ENCODE results near the gene ACADL.
"Not testable (repeated sequence)": the region's sequence is repeated elsewhere in the genome, so short reads cannot be mapped to it uniquely, and the experiment has no call there.

The ACADL gene

GRCh38 chr2:210199854-210200253 is 25.4 kb downstream of the ACADL start:
- DNase-seq (ENCODE audit: low spot score): no peak

DNA sequence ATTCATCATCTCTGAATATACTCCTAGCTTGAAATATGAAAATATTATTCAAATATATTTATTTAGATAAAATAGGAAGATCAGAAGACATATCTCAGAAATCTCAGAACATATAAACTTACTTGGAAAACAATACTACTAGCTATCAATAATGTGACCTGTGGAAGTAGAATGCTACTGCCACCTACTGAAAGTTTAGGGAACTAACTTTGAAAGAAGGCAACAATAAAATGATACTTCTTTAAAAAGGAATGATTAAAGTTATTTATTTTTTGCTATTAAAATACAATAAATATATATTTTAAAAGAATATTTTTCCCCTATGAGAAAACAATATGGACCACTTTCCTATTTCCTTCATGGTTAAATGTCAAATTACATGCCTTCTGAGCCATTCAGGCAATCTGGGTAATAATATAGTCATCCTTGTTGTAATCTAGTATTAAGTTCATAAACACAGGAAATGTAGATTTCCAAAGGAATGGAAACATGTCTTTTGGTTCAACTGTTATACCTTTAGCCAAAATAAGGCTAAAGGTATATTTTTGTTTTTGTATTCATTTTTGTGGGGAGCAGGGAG is 26.0 kb downstream of the ACADL start:
- DNase-seq (ENCODE audit: low spot score): peak; percentile 65

GRCh38 chr2:210198326-210198725 is 26.9 kb downstream of the ACADL start:
- no peak for DNase-seq (ENCODE audit: low spot score)

DNA sequence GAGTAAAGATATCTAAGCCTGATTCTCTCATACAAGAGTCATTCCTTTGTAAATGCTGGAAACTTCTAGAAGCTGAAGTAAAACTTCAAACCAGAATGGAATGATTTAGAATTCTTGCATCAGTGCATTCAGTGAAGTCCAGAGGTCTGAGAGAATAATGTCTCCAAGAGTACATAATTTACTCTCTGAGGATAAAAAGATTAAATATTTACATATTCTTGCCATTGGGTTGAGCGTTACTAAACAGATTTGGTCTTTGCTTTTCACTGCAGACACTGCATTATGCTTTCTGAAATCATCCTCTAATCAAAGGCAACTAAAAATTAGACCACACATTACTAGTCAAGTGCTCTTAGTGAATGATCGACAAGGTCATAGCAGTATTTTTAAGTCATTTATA is 27.5 kb downstream of the ACADL start:
- no peak for DNase-seq (ENCODE audit: low spot score)

DNA sequence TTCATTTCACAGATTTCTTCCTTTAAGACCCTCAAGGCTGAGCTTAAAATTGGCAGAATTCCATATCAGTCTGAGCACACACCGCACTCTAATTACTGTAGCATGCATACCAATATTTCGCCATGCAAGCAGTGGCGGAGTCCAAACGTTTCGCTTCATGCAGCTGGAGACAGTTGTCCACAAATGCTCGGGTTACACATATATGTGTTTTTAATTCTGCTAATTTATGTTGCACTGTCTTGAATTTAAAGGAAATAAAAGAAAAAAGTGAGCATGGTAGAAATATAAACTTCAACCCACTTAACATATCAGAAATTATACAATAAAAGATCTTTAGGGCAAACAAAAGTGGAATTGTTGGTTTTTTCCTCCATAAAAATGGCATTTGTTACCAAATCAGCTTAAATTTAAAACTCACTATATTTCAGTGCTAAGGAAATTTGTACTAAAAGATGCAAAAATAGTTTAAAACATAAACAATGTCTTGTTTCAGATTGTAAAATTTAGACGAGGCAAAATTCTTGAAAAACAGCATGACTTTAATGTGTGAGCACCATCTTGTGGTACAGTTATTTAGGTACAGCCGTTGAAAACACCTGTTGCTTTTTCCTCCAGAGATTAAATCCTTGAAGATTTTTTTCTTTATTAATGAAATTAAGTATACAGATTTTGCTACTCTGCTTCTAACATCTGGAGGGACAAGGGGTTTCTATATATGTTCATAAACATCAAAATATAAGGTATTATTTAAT is 30.0 kb downstream of the ACADL start:
- peak; percentile 73 for DNase-seq (ENCODE audit: low spot score)

DNA sequence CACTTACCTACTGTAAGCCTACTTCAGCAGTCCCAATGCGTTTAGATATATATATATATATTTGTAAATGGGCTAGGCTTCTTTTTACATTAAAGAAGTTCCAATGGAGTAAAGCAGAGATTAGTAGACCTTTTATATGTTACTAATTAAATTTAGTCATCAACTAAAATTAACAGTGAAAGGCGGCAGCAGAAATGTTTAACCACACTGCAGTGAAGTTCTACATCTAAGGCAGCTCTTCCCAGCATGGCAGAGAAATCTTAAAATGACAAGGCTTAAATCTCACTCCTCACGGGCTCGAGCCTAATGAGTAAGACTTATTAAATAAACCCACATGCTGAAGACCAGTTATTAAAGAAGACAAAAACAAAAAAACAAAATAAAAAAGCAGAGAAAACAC is 34.9 kb downstream of the ACADL start:
- no peak for DNase-seq (ENCODE audit: low spot score)

GRCh38 chr2:210189452-210190138 is 35.7 kb downstream of the ACADL start:
- DNase-seq (ENCODE audit: low spot score): no peak

- DNase-seq (ENCODE audit: low spot score): no peak
These were observed 36.5 kb downstream of the ACADL start for GRCh38 chr2:210188755-210189154.

- no peak for DNase-seq (ENCODE audit: low spot score)
These were observed 37.1 kb downstream of the ACADL start for GRCh38 chr2:210188190-210188589.

DNA sequence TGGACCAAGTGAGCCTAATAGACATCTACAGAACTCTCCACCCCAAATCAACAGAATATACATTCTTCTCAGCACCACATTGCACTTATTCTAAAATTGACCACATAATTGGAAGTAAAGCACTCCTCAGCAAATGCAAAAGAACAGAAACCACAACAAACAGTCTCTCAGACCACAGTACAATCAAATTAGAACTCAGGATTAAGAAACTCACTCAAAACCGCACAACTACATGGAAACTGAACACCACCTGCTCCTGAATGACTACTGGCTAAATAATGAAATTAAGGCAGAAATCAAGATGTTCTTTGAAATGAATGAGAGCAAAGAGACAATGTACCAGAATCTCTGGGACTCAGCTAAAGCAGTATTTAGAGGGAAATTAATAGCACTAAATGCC is 41.3 kb downstream of the ACADL start:
- DNase-seq (ENCODE audit: low spot score): not testable (repeated sequence)

DNA sequence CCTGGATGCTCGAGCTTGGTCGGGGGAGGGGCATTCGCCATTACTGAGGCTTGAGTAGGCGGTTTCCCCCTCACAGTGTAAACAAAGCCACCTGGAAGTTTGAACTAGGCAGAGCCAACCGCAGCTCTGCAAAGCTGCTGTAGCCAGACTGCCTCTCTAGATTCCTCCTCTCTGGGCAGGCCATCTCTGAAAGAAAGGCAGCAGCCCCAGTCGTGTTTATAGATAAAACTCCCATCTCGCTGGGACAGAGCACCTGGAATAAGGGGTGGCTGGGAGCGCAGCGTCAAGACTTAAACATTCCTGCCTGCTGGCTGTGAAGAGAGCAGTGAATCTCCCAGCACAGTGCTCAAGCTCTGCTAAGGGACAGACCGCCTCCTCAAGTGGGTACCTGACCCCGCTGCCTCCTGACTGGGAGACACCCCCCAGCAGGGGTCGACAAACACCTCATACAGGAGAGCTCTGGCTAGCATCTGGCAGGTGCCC is 43.6 kb downstream of the ACADL start:
- not testable (repeated sequence) for DNase-seq (ENCODE audit: low spot score)

- not testable (repeated sequence) for DNase-seq (ENCODE audit: low spot score)
These were observed 44.1 kb downstream of the ACADL start for GRCh38 chr2:210181033-210181605.

DNA sequence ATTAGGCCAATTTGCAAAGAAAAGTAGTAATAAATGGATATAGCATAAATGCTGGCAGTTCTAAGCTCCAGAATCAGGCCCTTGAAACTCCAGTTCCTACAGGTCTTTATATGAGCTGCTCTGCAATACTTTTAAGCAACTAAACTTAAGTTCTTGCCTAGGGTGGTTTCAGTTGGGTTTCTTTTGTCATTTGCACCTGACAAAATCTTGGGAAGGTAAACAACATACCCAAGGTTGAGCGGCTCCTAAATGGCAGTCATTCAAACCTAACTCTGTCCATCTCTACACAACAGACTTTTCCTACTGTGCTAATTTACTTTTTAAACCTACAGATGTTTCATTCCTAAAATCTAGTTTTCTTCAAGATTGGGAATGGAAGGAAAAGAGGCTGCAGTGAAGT is 44.8 kb downstream of the ACADL start:
- no peak for DNase-seq (ENCODE audit: low spot score)

GRCh38 chr2:210179351-210179990 is 45.8 kb downstream of the ACADL start:
- DNase-seq (ENCODE audit: low spot score): no peak

DNA sequence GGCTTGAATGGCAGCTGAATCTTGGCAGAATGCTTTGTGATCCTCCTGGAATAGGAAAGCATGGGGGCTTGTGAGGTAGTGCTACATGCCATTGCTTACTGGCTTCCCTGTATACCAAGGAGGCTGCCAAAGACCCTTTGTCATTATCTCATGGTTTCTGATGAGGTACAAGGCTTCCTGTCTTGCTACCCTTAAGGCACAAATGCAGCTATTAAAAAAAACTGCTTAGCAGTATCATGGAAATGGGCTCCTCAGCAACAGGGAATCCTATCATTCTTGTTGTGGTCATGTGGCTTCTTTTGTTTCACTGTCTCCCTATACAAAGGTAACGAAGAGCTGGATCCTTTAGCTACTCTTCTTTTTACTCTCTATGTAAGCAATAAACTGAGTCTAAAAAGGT is 47.5 kb downstream of the ACADL start:
- DNase-seq (ENCODE audit: low spot score): no peak

DNA sequence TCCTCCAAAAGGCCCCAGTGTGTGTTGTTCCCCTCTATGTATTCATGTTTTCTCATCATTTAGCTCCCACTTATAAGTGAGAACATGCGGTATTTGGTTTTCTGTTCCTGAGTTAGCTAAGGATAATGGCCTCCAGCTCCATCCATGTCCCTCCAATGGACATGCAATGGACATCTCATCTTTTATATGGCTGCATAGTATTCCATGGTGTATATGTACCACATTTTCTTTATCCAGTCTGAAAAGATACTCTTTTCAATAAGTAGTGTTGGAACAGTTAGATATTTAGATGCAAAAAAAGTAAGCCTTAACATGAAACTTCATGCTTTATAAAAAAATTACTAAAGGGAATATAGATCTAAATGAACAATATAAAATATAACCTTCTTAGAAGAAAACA is 48.1 kb downstream of the ACADL start:
- not testable (repeated sequence) for DNase-seq (ENCODE audit: low spot score)

GRCh38 chr2:210174086-210174485 is 51.2 kb downstream of the ACADL start:
- DNase-seq (ENCODE audit: low spot score): no peak

DNA sequence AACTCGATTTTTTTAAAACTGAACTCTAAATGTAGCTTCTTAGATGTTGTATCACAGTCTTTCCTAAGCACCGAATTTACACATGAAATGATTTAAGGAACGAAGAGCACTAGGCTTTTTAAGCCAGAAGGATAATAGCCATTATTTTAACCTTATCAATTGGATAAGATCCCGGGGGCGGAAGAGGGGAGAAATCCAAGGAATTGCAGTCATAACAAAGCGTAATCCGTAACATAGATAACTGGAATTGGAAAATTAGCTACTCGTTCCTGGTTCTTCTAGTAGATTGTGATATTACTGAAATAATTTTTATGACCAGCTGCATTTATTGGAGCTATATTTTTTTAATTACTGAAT is 53.0 kb downstream of the ACADL start:
- no peak for DNase-seq (ENCODE audit: low spot score)

DNA sequence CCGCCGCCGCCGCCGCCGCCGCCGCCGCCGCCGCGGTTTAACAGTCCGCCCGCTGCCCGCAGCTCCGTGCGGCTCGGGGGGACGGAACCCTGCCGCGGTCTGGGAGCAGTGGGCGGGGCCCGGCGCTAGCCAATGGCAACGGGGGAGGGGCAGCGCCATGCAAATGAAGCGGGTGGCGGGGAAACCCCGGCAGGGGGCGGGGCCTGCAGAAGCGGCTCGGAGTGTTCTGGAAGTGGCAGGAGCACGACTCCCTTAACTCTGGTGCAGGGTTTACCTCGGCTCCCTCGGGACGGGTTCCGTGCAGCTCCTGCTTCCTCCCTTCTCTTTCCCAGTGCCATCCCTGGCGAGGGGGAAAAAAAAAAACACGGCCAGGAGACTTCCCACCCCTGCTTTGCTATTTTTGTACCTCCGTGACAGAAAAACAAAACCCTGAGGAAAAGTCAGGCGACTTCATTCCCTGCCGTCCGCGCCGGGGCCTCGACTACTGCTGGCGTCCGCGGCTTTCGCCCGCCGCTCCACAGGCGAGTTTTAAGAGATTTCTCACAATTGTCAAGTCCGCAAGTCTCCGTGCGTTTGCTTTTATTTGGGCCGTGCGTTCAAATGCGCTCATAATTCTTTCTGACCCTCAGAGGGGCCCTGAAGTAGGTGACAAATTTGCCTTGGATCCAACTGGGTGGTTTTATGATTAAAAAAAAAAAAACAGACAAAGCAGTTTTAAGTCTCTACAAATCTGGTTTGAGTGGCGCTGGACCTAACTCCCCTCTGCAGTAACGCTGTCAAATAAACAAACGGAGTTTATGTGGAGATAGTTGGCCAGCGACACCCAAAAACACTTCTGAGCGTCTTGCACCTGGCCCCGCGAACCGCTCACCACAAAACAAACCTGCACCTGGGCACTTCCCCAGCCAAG is 53.7 kb downstream of the ACADL start, which contains the start of gene KANSL1L:
KANSL1L (minus strand) TSS at position 101 of the 910 bp plus-strand sequence. CDS start 16,827 bp downstream, outside the sequence.
- peak; percentile 97 for DNase-seq (ENCODE audit: low spot score)

GRCh38 chr2:210170446-210171303 is 54.6 kb downstream of the ACADL start:
- peak; percentile 96 for DNase-seq (ENCODE audit: low spot score)
